Kidney tubule cell (primary cell): Measurements from ENCODE around the gene CEP131.
"Not testable (repeated sequence)": the region's sequence is repeated elsewhere in the genome, so short reads cannot be mapped to it uniquely, and the experiment has no call there.

ENCODE experiments used
- DNase-seq: peaks from one replicate; pipeline ENCODE4 v3.0.0-alpha.2; 2018; ENCODE audit warnings: low spot score

The CEP131 gene

GRCh38 chr17:81164371-81165245 is 58.2 kb downstream of the CEP131 start:
- no peak for DNase-seq

- DNase-seq, result no peak
Observed at GRCh38 chr17:81163703-81164370, 58.9 kb downstream of the CEP131 start.

GRCh38 chr17:81163051-81163695 is 59.6 kb downstream of the CEP131 start:
- no peak for DNase-seq

GRCh38 chr17:81162491-81162890 is 60.3 kb downstream of the CEP131 start:
- DNase-seq, result no peak

GRCh38 chr17:81161972-81162371 is 60.8 kb downstream of the CEP131 start:
- no peak for DNase-seq

GRCh38 chr17:81161536-81161935 is 61.2 kb downstream of the CEP131 start:
- no peak for DNase-seq

GRCh38 chr17:81160747-81161453 is 61.9 kb downstream of the CEP131 start:
- DNase-seq, result no peak

GRCh38 chr17:81160306-81160705 is 62.5 kb downstream of the CEP131 start:
- no peak for DNase-seq

GRCh38 chr17:81159611-81160265 is 63.0 kb downstream of the CEP131 start:
- DNase-seq, result no peak

- DNase-seq, result no peak
Observed at GRCh38 chr17:81158688-81159590, 63.8 kb downstream of the CEP131 start.

GRCh38 chr17:81157848-81158687 is 64.7 kb downstream of the CEP131 start:
- no peak for DNase-seq

GRCh38 chr17:81156866-81157805 is 65.6 kb downstream of the CEP131 start:
- DNase-seq, result no peak

- no peak for DNase-seq
Observed at GRCh38 chr17:81154961-81155360, 67.8 kb downstream of the CEP131 start.

- not testable (repeated sequence) for DNase-seq
Observed at GRCh38 chr17:81154016-81154415, 68.7 kb downstream of the CEP131 start.

GRCh38 chr17:81153340-81153803 is 69.4 kb downstream of the CEP131 start:
- DNase-seq, result no peak

- DNase-seq, result no peak
Observed at GRCh38 chr17:81152288-81152828, 70.4 kb downstream of the CEP131 start.

GRCh38 chr17:81151278-81151677 is 71.5 kb downstream of the CEP131 start:
- DNase-seq, result no peak
